Ascending aorta (tissue), 2 donors: ENCODE data around the gene ZP3. TPM values are rescaled to one million over a fixed set of nuclear protein-coding genes. Genes with fewer than 3 reads are reported as not detected.
"Not testable (repeated sequence)": the region's sequence is repeated elsewhere in the genome, so short reads cannot be mapped to it uniquely, and the experiment has no call there.

ENCODE experiments used
- DNase-seq, 2 donors: peaks; one replicate each; pipeline ENCODE4 v3.0.0-alpha.2; 2019; ENCODE audit warnings: low spot score in 2 of 2
- H3K27ac ChIP-seq, 2 donors: fragments of 200-600 bp; sonication (generic); one replicate each; pipeline ENCODE4 v1.5.1; 2016 to 2017; ENCODE audit warnings: mild to moderate bottlenecking in 1 of 2
- H3K27me3 ChIP-seq: fragments of 200-600 bp; sonication (generic); one replicate; pipeline ENCODE4 v1.5.1; 2017
- H3K36me3 ChIP-seq, 2 donors: fragments of 200-600 bp; sonication (generic); one replicate each; pipeline ENCODE4 v1.5.1; 2016
- H3K4me1 ChIP-seq, 2 donors: fragments of 200-600 bp; sonication (generic); one replicate each; pipeline ENCODE4 v1.5.1; 2016 to 2017; ENCODE audit warnings: mild to moderate bottlenecking in 1 of 2
- H3K4me3 ChIP-seq, 2 donors: fragments of 200-600 bp; sonication (generic); one replicate each; pipeline ENCODE4 v1.5.1; 2016 to 2017; ENCODE audit warnings: mild to moderate bottlenecking in 1 of 2
- H3K9me3 ChIP-seq, 2 donors: fragments of 200-600 bp; sonication (generic); one replicate each; pipeline ENCODE4 v1.5.1; 2016
- CTCF ChIP-seq, 3 experiments: fragments of 200-600 bp in 2 of 3; fragments of 450-650 bp in 1 of 3; sonication (generic) in 2 of 3; IDR thresholded peaks; one replicate each; pipeline ENCODE4 v1.5.1; 2016 to 2019; ENCODE audit warnings: antibody characterized with exemption in 3 of 3, mild to moderate bottlenecking in 1 of 3, moderate library complexity in 1 of 3
- intact Hi-C: fragments of 100-400 bp; cut with DNase I; formaldehyde crosslinking; loops from one replicate; pipeline ENCODE4 v1.15.1; 2023
- total RNA-seq: library from RNA; depleted of rRNA; stranded (reverse); fragments of >200 nt; gene quantifications from one replicate; pipeline ENCODE4 v1.1.0, GENCODE V29; 2016

Gene ZP3
- total RNA-seq, 1 donor from 2014 or later = 1.1 TPM

- Histone ChIP-seq H3K27me3 (no peaks in the 10 kb centered on the region), H3K4me1 (no peaks in the 10 kb centered on the region), H3K36me3 (no peaks in the 10 kb centered on the region), H3K27ac (no peak overlapping the region), H3K4me3 (no peak overlapping the region), H3K9me3 (no peaks in the 10 kb centered on the region)
- no peak for TF ChIP-seq CTCF (IDR thresholded peaks at IDR 0.05)
- intact Hi-C loops = no loop called here
- DNase-seq = no peak
These were observed 911 bp upstream of the ZP3 start for GRCh38 chr7:76423666-76424412.

- no peak for DNase-seq
- Histone ChIP-seq H3K36me3 (no peaks in the 10 kb centered on the region), H3K9me3 (no peaks in the 10 kb centered on the region), H3K4me1 (no peaks in the 10 kb centered on the region), H3K27me3 (no peaks in the 10 kb centered on the region), H3K27ac (no peak overlapping the region), H3K4me3 (no peak overlapping the region)
- intact Hi-C loops = no loop called here
- no peak for TF ChIP-seq CTCF (IDR thresholded peaks at IDR 0.05)
These were observed 406 bp downstream of the ZP3 start for GRCh38 chr7:76425156-76425555.

- H3K9me3 ChIP-seq, H3K4me3 ChIP-seq, H3K27me3 ChIP-seq, H3K27ac ChIP-seq, H3K36me3 ChIP-seq, H3K4me1 ChIP-seq, intact Hi-C loops, DNase-seq: not testable (repeated sequence)
These were observed 808 bp downstream of the ZP3 start for GRCh38 chr7:76425558-76425957.

- H3K27ac ChIP-seq = no peak overlapping the region
- intact Hi-C loops = no loop called here
- H3K27me3 ChIP-seq = no peaks in the 10 kb centered on the region
- no peaks in the 10 kb centered on the region for H3K36me3 ChIP-seq
- H3K4me3 ChIP-seq = no peak overlapping the region
- no peaks in the 10 kb centered on the region for H3K9me3 ChIP-seq
- no peak for TF ChIP-seq CTCF (IDR thresholded peaks at IDR 0.05)
- no peaks in the 10 kb centered on the region for H3K4me1 ChIP-seq
- DNase-seq = no peak
These were observed 1.5 kb downstream of the ZP3 start for GRCh38 chr7:76426246-76426645.

GRCh38 chr7:76427635-76428034 is 2.9 kb downstream of the ZP3 start:
- intact Hi-C loops = no loop called here
- Histone ChIP-seq H3K4me3 (no peak overlapping the region), H3K36me3 (no peaks in the 10 kb centered on the region), H3K27ac (no peak overlapping the region), H3K9me3 (no peaks in the 10 kb centered on the region), H3K4me1 (no peaks in the 10 kb centered on the region), H3K27me3 (no peaks in the 10 kb centered on the region)
- TF ChIP-seq CTCF (IDR thresholded peaks at IDR 0.05) = no peak
- DNase-seq = no peak

- H3K27ac ChIP-seq = no peak overlapping the region
These were observed 3.5 kb downstream of the ZP3 start for GRCh38 chr7:76428149-76428823.

More at GRCh38 chr7:76428149-76428823, 3.5 kb downstream of the ZP3 start:
- no peaks in the 10 kb centered on the region for H3K36me3 ChIP-seq
- no peak for TF ChIP-seq CTCF (IDR thresholded peaks at IDR 0.05)
- no peak overlapping the region for H3K4me3 ChIP-seq
- H3K27me3 ChIP-seq = no peaks in the 10 kb centered on the region
- no peak for DNase-seq
- no peaks in the 10 kb centered on the region for H3K4me1 ChIP-seq
- intact Hi-C loops = no loop called here
- no peaks in the 10 kb centered on the region for H3K9me3 ChIP-seq
